HG03442 (cell line): ENCODE measurements around the gene ABCG1.

Experiments
- ATAC-seq: cut with Tn5 transposase; IDR thresholded peaks from one replicate; pipeline ENCODE4 v1.9.1; 2021; ENCODE audit warnings: mild to moderate bottlenecking, moderate library complexity; ENCODE audit not compliant: unreplicated experiment

The ABCG1 gene

GRCh38 chr21:42317341-42317741, 98.4 kb downstream of the ABCG1 start:
- ATAC-seq: no peak

DNA sequence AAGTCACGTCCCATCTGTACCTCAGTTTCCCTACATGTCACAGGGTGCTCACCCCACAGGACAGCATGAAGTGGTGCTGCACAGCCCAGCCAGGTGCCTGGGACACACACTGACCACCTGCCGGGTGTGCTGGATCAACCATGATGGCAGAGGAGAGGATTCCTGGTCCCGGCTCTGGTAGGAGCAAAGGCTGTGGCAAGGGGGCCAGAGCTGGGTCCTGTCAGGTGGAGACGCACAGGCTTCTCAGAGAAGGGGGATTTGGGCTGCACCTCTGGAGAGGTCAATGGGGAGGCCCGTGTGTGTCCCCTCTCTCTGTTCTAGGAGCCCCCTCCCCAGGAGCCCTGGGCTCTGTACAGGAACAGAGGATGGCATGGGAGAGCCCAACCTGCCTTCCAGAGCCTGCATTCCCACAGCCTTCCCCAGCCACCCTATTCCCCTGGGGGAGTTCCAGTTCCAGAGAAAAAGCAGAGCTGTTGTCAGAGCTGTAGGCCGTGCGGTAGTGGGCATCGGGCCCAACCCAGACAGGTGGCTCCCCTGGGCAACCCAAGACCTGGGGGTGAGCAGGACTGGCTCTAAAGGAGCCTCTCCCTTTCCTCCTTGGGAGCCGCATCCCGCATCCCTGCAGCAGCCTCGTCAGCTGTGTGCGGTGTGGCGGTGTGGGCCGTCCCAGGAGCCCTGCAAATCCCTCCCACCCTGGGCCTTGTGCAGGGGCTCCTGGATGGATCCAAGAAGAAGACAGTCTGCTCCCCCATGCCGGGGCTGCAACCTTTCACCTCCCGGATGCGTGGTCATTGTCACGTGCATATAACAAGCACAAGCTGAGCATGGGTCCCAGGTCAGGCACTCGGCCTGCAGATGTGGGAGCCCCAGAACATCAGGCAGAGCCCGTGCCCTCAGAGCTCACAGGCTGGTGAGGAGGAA, 99.1 kb downstream of the ABCG1 start:
- no peak for ATAC-seq

DNA sequence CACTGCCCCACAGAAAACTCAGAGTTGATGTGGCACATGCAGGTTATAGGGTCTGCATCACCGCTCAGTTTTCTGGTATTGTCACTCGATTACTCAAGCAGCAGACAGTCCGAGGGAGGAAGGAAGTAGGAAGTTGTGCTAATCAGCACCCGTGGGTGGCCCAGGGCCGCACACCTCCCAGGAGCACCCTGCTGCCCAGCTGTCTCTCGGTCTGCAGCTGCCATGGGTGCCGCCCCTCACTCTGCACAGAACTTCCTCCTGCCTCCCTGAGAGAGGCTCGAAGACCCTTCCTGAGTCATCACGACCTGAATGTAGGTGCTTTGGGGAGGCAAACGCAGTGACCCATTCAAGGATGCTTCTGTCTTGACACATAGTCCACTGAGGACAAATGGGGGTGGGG, 100.4 kb downstream of the ABCG1 start:
- no peak for ATAC-seq

DNA sequence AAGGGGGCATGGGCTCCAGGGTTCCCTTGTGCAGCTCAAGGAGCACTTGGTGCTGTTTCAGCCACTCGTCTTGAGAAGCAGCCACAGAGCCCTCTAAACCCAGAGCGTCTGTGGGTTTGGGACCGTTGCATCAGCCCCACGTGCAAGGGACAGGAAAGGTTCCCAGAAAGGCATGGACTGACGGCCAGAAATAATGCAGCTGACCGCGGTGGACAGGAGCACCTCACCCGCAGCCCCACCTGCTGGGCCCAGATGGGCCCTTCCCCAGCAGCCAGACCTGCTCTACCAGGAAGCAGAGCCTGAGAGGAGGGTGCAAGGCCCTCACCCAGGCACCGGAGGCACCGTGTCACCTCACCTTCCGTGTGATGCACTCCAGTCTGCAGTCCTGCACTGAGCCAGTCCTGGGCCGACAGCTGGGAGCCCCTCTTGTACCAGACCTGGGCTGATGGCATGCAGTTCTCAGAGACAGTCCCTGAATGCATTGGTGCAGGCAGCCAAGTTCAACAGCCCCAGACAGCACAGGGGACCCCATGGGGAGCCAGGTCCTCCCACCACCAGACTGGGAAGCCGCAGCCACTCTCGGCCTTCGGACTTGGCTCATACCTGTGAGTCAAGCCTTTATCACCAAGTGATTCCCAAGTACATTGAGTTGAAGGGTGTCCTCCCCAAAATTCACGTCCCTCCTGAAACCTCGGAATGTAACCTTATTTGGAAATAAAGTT, 101.1 kb downstream of the ABCG1 start:
- no peak for ATAC-seq

- ATAC-seq: no peak
Observed at GRCh38 chr21:42320791-42321190, 101.9 kb downstream of the ABCG1 start.

GRCh38 chr21:42321231-42321630, 102.3 kb downstream of the ABCG1 start:
- no peak for ATAC-seq

DNA sequence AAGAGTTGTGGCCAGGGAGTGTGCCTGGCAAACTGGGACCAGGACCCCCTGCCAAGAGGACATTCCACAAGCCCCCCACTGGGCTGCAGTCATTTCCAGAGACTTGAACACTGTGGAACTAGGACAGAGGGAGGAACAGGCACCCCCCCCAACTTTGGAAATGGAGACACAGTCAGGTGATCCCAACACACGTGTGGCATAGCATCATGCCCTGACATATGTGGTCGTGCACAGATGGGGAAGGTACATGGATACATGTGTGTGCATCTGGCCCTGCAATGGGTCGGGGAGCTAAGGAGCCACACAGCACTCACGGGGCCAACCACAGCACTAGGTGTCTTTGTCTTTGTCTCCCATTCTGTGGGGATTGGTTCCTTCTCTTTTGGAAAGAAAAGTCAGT, 102.9 kb downstream of the ABCG1 start:
- ATAC-seq: no peak

GRCh38 chr21:42324896-42325295, 106.0 kb downstream of the ABCG1 start:
- no peak for ATAC-seq

DNA sequence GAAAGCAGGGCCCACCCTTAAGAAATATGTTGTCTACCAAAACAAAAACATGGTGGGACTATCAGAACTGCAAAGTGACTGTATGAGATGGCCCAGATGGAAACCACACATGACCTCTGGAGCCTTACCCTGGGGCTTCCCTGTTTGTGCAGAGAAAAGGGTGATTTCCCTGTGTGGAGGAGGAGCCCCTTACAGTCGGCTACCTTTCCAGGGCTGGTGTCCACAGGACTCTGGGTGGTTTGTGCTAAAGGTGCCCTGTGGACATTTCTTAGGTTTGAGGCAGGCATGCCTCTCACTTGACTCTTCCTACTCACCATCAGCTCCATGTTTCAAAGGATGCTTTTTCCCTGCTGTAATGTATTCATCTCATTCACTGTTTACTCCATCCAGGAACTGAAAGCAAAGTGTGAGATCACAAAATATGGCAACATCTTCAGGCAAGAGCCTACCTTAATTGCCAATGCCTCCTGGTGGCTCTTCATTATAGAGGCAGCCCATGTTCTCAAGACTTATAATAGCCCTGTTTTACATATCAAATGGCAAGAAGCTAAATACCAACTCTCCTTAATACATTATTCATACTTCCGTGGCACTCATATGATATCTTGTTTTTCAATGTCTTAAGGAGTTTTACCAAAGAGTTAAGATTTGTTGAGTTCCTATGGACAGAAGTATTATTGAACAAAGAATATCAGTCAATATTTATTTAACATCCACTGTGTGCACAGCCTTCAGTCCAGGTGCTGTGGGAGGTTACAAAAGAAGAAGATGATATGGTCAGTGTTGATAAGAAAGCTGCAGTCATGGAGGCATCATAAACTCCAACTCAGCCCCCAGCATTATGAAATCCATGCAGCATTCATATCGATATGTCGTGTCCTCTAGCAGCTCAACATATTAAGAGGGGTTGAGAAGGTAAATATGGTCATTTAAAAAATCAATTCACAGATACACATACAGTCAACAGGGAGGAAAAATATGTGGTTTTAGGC, 111.7 kb downstream of the ABCG1 start:
- ATAC-seq: no peak

DNA sequence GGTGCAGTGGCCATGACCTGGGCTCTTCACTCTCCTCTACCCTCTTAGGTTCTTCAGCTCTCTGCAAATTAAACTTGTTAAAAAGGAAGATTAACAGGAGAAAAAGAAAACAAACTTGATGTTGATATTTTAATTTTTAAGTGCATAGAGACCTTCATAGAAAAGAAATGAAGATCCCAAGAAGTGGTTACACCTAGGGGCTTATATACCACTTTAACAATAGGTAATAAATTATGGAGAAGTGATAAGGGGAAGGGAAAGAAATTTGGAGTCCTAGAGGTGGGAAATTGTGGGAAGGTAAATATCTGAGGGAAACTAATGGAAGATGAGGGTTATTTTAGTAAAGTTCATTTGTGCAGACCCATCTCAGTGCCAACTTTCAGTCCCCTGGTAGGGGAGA, 112.7 kb downstream of the ABCG1 start:
- no peak for ATAC-seq

DNA sequence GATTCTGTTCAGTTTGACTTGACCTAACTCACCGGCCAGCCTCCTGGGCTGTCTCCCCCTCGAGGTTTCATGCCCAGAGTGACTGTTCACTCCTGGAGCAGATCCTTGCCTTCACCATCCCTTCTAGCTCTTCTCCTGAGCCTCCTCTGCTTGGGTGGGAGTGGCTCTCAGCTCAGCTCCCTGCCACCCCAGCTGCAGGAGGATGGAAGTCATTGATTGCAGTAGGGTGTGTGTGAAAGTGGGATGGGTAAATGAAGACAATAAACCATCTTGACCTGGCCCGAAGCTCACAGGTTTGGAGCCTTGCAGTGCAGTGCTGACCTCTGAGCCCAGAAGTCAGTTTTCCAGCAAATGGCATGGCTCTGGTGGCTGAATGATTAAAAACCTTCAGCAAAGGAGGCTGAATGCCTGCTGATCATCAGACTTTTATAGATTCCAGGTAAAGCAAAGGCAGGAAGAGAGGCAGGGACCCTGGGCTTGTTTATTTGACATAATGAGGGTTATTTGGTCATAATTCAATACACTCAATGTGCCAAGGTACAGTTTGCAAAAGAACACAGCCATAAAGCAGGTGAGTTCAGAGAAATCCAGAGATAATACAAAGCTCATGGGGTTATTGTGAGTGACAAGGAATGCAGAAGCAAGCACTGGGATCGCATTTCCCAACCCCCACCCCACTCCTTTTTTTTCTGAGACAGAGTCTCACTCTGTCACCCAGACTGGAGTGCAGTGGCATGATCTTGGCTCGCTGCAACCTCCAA, 113.8 kb downstream of the ABCG1 start:
- no peak for ATAC-seq

GRCh38 chr21:42336054-42336453, 117.1 kb downstream of the ABCG1 start:
- ATAC-seq: no peak

DNA sequence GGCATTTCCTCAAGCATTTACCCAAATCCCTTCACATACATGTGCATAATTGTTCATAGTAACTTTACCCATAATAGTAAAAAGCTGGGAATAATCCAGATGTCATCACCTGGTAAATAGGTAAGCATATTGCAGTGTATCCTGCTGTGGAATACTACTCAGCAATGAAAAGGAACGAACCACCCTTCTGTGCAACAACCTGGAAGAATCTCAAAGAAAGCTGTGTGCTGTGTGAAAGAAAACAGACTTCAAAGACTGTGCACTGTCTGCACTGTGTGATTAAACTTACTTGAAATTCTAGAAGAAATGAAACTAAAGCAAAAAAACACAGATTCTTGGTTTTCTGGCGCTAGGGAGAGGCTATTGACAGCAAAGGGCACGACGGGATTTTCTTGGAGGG, 118.3 kb downstream of the ABCG1 start:
- no peak for ATAC-seq

DNA sequence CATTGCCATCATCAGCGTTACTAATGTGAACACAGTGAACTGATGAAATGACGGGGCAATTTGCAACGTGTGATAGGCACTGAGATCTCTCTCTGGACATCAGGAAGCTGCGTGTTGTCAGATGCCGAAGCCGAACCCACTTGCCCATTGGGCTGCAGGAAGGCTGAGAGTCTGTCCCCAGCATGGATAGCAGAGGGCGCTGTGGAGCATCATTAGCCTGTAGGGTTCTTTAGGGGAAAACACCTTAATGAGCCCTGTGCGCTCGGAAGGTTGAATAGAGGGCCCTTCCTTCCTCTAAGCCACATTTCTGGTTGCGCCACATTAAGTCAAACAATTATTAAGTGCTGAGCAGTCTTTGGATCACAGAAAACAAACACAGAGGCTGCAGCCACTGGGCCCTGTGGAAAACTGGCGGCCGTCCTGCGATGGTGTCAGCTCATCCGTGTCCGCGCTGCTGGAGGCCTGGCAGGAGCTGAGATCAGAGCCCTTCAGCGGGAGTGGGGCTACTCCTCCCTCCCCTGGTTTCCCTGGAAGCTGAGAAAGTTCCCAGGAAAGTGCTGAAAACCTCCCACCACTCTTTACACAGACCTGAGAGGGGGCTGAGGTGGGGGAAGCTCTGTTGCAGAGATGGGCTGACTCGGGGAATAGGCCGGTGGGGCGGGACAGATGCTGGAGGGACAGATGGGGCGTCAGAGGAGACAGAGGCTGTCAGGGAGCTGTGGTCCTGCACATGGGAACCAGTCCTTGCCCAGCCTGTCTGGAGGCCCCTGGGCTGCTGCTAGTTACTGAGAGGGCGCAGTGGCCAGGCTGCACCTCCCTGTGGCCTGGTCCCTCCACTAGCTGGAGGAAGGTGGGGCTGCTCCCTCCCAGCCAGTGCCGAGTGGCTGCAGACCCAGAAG, 119.1 kb downstream of the ABCG1 start:
- ATAC-seq: no peak

DNA sequence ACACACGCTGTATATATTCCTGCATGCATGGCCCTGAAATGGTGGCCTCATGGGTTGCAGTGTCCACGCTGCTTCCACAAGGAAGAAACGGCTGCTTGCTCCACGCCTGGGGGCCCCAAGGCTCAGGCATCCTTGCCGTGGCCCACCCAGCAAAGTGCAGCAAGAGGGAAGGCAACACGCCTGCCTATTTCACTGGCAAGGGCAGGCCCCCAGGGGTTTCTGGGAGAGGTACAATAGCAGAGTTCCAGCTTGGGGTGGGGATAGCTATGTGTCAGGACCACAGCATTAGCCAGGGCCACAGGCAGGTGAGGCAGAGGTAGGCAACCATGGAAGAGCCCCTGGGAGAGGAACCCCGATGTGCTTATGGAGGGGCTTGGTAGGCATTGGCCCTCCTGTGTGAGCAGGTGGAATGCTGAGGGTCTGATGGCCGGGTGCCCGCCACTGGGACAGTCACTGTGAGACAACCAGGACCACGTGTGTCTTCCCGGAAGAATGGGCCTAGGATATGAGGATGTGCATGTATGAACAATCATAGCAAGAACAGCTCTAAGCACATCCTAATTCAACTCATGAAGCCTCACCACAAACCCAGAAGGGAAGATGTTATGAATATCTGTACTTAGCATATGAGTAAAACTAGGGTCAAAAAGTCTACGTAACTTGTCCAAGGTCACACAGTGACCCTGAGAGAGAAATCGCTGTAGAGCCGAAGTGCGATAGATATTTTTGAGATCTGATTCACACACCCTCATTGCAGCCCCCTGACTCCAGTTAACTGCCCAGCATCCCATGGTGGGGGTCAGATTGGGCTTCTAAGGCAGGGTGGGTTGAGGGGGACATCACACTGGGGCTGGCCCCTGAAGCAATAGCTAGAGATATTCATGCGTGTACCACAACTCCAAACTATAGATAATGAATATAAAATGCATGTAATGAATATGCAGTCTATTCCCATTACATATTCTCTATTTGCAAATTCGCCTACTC, 120.1 kb downstream of the ABCG1 start:
- ATAC-seq: no peak

GRCh38 chr21:42340187-42341050, 121.5 kb downstream of the ABCG1 start:
- ATAC-seq: no peak
